HG02759 (cell line): ENCODE data around the gene LPP.

Experiments used
- ATAC-seq: cut with Tn5 transposase; IDR thresholded peaks from one replicate; pipeline ENCODE4 v1.9.1; 2021; ENCODE audit warnings: mild to moderate bottlenecking, moderate library complexity; ENCODE audit not compliant: unreplicated experiment

The LPP gene

GRCh38 chr3:188270423-188270972 lies 116.5 kb downstream of the LPP start:
- no peak for ATAC-seq

DNA sequence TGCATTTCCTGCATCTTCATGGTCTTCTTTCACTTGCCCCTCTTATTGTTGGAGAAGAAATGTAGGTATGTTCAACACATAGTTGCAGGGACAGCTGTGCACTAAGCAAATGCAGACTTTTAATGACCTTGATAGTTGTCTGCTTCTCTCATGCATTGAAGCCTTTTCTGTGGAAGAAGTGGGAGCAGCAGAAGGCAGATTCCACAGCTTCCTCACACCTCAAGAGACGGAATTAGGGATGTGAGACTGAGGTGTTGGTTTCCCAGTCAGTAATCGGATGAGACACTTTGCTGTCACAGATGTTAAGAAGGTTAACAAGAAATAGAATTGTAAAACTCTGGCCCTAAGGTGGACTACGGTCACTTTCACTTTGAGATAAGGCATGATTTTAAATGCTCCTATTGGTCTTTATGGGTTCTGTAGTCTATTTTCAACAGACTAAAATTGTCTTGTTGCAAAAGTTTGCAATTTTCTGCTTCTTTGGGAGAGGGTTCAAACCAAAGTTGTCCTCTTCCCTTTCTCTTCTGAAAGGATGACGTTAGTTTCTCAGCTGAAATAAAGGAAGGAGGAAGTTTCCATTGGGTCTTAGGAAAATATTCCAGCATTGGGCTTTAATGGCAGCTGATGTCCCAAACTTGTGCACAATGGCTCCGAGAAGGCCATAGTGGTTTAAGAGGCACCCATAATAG lies 117.4 kb downstream of the LPP start:
- no peak for ATAC-seq

DNA sequence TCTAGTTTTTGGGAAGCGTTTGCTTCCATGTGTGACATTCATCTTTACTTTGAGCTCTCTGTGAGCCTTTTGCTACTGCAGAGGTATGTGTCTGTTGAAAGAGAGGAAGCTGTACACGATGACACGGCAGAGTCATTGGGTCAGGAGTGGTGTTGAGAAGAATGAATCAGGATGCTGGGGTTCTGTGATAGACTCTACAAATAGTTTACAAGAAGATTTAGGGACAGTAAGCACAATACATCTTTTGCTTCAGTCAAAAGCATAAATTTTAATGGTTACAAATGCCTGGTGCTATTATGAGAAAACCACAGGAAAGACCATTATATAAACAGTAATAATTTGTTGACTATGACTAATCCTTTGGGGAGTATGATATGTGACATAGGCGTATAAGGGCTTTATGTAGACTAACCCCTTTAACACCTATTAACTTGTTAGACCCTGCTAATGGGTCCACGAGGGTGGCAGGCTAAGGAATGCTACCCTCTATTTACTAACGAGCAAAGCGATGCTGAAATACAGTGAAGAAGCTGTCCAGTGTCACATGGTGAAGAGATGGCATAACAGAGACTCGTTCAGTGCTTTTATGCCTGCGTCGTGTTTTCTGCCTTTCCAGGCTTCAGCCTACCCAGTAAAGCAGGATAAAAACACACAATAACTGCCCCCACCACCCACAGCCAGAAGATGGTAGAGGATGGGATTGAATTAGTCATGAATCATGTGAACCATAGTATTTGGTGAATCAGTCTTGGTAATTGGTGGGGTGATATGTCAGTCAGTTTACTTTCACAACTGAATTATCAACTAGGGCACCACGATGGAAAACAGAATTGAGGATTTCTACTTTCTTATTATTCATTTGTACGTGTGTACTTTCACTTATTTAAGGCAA lies 118.8 kb downstream of the LPP start:
- no peak for ATAC-seq

- ATAC-seq: no peak
These were observed 120.4 kb downstream of the LPP start for GRCh38 chr3:188274249-188274915.

DNA sequence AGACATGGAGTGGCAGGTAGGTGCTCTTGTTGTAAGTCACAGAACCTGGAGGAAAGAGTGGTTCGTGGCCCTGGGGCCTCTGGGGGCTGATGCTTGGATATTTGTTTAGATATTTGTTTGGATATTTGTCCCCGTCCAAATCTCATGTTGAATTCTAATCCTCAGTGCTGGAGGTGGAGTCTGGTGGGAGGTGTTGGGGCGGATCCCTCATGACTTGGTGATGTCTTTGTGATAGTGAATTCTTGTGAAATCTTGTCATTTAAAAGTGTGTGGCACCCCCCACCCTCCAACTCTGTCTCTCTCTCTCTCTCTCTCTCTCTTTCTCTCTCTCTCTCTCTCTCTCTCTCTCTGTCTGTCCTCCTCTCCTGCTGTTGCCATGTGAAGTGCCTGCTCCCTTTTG lies 122.4 kb downstream of the LPP start:
- ATAC-seq: no peak

- no peak for ATAC-seq
These were observed 124.9 kb downstream of the LPP start for GRCh38 chr3:188278717-188279324.

DNA sequence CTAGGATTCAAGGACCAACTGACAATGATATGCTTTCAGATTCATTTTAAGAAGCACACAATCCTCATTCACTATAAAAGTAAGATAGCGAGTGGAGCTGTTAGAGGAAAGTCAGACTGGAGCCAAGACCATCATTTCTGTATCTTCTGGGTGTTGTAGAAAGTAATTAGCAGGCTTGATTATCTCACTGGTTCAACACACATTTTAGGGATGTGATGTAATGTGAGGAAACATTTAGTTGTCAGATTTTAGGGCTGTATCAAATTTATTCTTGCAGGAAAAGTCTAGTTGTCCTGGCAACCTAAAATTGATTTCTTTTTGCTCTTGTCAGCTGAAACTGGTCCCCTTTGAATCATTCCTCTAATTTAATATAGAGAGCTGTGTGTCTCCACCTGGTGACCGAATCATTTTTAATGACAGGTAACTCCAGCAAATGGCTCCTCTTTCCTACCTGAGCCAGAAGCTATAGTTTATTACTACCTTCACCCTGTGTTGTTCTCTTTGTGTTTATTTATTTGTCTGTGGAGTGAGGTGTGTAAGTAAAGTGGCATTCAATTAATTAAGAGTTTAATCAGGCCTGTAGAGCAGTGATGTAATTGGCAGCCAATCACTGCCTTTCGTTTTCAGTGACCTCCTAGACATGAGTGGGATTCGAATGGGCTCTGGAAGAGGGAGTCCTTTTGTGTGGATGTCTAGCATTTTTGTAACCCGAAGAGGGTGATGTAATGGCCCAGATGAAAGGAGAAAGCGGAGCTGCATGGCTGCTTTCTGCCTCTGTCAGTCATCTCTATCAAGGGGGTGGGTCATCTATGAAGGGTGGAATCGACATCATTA lies 125.8 kb downstream of the LPP start:
- ATAC-seq: no peak

GRCh38 chr3:188280627-188281026 lies 126.7 kb downstream of the LPP start:
- no peak for ATAC-seq

- no peak for ATAC-seq
These were observed 128.9 kb downstream of the LPP start for GRCh38 chr3:188282871-188283270.

GRCh38 chr3:188283347-188283746 lies 129.4 kb downstream of the LPP start:
- no peak for ATAC-seq

DNA sequence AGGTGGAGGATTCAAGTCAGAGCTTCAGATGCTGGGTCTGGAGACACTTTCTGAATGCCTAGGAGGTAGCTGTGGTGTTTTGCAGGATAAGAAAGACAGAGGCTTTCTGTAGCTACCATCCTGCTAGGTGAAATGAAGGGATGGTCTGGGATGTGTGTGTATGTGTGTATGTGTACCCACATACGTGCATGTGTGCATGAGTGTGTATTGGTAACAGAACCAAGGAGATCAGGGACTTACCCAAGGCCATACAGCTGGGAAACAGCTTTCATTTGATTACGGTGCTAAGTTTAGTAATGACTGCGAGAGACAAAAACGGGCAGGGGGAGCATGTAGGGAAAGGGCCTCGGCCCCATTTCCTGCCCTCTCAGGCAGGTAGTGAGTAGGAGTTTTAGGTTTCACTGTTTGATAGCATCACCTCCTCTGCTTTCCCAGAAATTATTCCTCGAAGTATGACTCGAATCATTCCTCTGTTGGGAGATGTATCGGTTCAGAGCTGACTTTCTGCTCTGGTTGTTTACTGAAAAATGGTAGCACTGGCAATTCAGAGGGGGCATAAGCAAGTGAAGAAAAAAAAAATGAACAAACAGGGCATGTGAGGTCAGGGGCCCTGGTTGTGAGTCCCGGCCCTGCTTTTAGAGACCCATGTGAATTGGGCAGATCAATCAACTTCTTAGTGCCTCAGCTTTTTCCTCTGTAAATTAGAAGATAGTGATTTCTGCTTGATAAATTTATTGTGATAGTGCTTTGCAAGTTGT lies 130.7 kb downstream of the LPP start:
- ATAC-seq: no peak

DNA sequence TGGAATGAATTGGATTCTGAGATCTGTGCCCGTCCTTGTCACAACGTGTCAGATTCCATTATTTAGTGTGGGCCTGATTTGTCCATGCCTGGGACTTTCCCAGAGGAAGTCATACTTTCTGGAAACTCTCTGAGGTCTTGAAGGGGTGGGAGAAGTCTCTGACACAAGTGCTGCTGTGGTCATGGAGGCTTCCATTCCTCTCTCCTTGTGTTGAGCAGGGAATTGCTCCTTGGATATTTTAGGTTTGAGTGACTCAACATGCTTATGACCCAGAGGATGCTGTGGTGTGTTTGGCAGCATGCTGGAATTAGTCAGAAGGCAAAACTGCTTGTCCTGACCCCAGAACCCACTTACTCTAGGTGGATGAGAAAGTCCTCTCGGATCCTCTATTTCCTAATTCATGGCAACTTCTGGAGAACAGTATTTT lies 132.1 kb downstream of the LPP start:
- ATAC-seq: no peak

- ATAC-seq: no peak
These were observed 133.4 kb downstream of the LPP start for GRCh38 chr3:188287339-188287738.

- ATAC-seq: no peak
These were observed 134.0 kb downstream of the LPP start for GRCh38 chr3:188287762-188288505.

- ATAC-seq: no peak
These were observed 138.3 kb downstream of the LPP start for GRCh38 chr3:188292251-188292650.

- no peak for ATAC-seq
These were observed 138.9 kb downstream of the LPP start for GRCh38 chr3:188292827-188293226.

- ATAC-seq: no peak
These were observed 140.2 kb downstream of the LPP start for GRCh38 chr3:188294113-188294512.

DNA sequence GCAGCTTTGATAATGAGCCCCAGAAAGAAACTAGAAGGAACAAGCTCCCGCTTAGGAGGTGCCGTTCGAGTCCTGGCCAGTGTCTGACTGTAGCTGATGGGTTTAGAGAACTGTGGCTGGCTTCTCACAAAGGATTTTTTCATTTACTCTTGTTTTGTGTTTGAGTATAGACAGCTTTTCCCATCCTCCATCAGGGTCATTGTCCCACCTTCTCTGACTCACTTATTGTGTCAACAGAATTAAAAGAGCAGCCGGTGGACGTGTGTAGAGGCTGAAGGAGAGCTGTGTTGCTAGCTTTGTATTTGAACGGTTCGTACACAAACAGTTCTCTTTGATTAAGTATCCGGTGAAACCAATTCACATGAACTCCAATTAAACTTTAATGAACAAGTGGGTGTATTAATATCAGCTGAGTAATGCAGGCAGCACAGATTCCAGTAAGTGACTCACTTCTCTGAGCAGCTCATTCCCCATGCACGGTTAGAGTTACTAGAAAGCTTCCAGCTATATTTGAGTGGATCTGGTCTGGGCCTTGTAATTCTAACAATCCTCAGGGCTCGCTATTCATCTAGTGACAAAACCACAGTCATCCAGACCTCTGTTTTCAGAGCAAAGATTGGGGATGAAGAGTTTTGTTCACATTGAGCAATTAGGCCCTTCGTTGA lies 141.0 kb downstream of the LPP start:
- ATAC-seq: no peak
